Neural cell (in vitro differentiated cells): Measurements from ENCODE around the gene DPEP1.

ENCODE experiments used
- CTCF ChIP-seq: fragments of 450-650 bp; IDR thresholded peaks from 2 replicates; pipeline ENCODE4 v1.5.1; 2014; ENCODE audit warnings: antibody characterized with exemption, mild to moderate bottlenecking, moderate library complexity; ENCODE audit not compliant: poor library complexity, severe bottlenecking
- EP300 ChIP-seq: fragments of 450-650 bp; conservative IDR thresholded peaks from 2 replicates; pipeline ENCODE4 v1.6.1; 2014; ENCODE audit warnings: antibody characterized with exemption, mild to moderate bottlenecking, moderate library complexity; ENCODE audit not compliant: poor library complexity, severe bottlenecking
- EZH2 ChIP-seq: fragments of 200-600, 300-800 bp; shearing (Covaris generic), sonication (generic); IDR thresholded peaks from 2 replicates; pipeline ENCODE4 v1.6.1; 2014; ENCODE audit warnings: antibody characterized with exemption, low read length, borderline replicate concordance, mild to moderate bottlenecking; ENCODE audit not compliant: insufficient read depth, poor library complexity, severe bottlenecking
- MXI1 ChIP-seq: fragments of 450-650 bp; conservative IDR thresholded peaks from 2 replicates; pipeline ENCODE4 v1.6.1; 2014; ENCODE audit warnings: antibody characterized with exemption, mild to moderate bottlenecking; ENCODE audit not compliant: poor library complexity, severe bottlenecking
- POLR2AphosphoS5 ChIP-seq: IDR thresholded peaks from 2 replicates; pipeline ENCODE4 v1.6.1; 2012
- REST ChIP-seq: IDR thresholded peaks from 2 replicates; pipeline ENCODE4 v1.6.1; 2012; ENCODE audit warnings: borderline replicate concordance
- TAF1 ChIP-seq: IDR thresholded peaks from 2 replicates; pipeline ENCODE4 v1.6.1; 2012; ENCODE audit warnings: low read depth

GRCh38 chr16:89655062-89655643 is 41.7 kb downstream of the DPEP1 start:
- no peak for TF ChIP-seq MXI1
- TF ChIP-seq CTCF = no peak
- no peak for TF ChIP-seq EP300
- TF ChIP-seq REST = no peak
- no peak for TF ChIP-seq EZH2
- TF ChIP-seq TAF1 = no peak
- no peak for TF ChIP-seq POLR2AphosphoS5
